C4-2B (cell line): ENCODE data around the gene TBC1D22B.

ENCODE experiments used
- CTCF ChIP-seq: fragments of 450-650 bp; conservative IDR thresholded peaks from 2 replicates; pipeline ENCODE4 v1.5.1; 2017; ENCODE audit warnings: mild to moderate bottlenecking
- ZFX ChIP-seq: fragments of 450-650 bp; IDR thresholded peaks from 2 replicates; pipeline ENCODE4 v1.6.1; 2017

- no peak for TF ChIP-seq CTCF
- no peak for TF ChIP-seq ZFX
Observed at GRCh38 chr6:37273690-37274089, 16.1 kb downstream of the TBC1D22B start.
